Activated CD8-positive, alpha-beta memory T cell treated with anti-CD3 and anti-CD28 coated beads for 48 hours (primary cell): ENCODE results near the gene TXNL4B.
"Not testable (repeated sequence)": the region's sequence is repeated elsewhere in the genome, so short reads cannot be mapped to it uniquely, and the experiment has no call there.

Experiments used
- DNase-seq, 3 experiments: peaks; one replicate each; pipeline ENCODE4 v3.0.0-alpha.2; 2020; ENCODE audit warnings: low read depth in 2 of 3, low spot score in 2 of 3

TXNL4B gene

GRCh38 chr16:72076991-72077706 is 16.3 kb downstream of the TXNL4B start:
- not testable (repeated sequence) for DNase-seq

GRCh38 chr16:72075067-72075466 is 18.4 kb downstream of the TXNL4B start:
- DNase-seq: not testable (repeated sequence)

GRCh38 chr16:72073560-72074230 is 19.7 kb downstream of the TXNL4B start:
- DNase-seq: no peak

DNA sequence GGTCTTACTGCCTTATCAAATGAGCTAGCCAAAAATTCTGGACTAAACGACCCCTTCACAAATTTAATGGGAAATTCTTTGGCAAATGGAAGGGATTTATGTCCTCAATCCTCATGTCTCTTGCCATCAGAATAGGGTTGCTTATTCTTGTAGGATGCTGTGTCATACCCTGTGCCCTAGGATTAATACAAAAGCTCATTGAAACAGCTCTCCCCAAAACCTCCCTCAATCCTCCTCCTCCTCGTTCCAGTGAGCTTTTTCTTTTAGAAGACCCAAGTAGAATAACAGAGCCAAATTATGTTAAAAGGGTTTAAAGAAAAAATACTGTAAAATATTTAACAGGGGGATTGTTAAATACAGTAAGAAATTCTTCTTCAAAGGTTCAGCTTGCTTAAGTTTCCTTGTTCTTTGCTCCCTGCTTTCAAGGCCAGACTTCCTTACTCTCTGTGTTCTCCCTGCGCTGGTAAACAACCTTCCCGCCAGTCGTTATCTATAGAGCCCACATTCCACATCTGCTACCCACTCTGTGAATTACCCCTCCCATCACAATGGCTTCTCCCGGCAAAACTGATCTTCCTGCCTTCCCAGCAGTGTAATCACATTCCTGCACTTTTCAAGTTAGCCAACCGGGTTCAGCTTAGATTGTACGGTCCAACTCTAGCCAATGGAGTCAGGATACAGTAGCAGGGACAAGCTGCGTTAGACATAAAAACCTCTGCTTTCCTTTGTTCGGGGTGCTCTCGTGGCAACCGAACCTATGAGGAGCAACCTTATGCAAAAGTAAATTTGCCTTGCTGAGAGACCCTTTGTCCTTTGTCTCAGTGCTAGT is 20.7 kb downstream of the TXNL4B start:
- no peak for DNase-seq

DNA sequence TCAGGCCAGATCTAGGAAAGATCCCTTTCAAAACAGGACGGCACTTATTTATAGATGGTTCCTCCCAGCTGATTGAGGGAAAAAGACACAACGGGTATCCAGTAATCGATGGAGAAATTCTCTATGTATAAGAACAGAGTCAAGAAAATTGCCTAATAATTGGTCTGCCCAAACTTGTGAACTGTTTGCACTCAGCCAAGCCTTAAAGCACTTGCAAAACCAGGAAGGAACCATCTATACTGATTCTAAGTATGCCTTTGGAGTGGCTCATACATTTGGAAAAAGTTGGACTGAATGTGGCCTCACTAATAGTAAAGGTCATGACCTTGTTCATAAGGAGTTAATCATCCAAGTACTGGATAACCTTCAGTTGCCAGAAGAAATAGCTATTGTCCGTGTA is 24.5 kb downstream of the TXNL4B start:
- no peak for DNase-seq

DNA sequence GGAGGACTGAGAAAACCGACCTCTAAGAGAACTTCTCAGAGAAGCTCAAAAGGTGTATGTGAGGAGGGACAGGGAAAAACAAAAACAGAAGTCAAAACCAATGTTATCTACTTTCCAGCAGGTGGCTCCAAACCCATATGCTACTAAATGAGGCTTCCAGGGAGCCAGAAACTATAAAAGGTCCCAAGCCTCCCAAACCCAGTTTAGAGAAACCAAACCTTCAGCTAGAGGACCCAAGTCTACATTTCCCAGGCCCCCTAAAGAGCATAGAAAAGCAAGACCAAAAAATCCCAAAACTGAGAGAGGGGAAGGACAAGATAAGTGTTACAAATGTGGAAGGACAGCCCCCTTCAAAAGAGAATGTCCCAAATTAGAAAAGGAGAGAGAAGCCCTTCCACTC is 26.7 kb downstream of the TXNL4B start:
- DNase-seq: no peak

DNA sequence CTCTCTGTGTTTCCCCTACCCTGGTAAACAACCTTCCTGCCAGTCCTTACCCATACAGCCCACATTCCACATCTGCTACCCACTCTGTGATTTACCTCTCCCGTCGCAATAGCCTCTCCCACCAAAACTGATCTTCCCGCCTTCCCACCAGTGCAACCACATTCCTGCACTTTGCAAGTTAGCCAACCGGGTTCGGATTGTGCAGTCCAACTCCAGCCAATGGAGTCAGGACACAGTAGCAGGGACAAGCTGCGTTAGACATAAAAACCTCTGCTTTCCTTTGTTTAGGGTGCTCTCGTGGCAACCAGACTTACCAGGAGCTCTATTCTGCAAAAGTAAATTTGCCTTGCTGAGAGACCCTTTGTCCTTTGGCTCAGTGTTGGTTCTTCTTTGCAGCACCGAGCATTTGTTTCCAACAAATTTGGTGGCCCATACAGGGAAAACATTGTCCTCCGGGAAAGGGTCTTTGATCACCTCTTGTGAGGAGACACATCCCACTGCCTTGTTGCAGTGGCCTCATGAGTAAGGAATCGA is 29.0 kb downstream of the TXNL4B start:
- DNase-seq: no peak

GRCh38 chr16:72061564-72061963 is 31.9 kb downstream of the TXNL4B start:
- DNase-seq: no peak

DNA sequence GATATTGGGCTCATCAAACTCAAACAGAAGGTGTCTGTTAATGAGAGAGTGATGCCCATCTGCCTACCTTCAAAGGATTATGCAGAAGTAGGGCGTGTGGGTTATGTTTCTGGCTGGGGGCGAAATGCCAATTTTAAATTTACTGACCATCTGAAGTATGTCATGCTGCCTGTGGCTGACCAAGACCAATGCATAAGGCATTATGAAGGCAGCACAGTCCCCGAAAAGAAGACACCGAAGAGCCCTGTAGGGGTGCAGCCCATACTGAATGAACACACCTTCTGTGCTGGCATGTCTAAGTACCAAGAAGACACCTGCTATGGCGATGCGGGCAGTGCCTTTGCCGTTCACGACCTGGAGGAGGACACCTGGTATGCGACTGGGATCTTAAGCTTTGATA is 33.0 kb downstream of the TXNL4B start:
- no peak for DNase-seq

- not testable (repeated sequence) for DNase-seq
Observed at GRCh38 chr16:72059060-72059459, 34.4 kb downstream of the TXNL4B start.

DNA sequence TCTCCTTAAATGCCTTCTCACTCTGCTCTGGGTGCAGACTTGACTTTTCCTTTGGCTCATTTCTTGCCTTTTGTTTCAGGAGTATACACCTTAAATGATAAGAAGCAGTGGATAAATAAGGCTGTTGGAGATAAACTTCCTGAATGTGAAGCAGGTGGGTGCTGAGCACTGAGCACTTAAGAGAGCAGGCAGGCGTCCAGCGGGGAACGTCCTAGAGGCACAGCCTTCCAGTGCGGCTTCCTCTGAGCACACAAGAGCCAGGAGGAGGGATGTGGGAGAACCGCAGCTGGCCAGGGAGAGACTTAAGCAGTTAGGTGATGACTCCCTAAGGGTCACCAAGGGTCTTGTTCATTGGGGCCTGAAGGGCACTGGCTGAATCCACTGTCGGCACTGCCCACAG is 36.1 kb downstream of the TXNL4B start:
- DNase-seq: not testable (repeated sequence)

DNA sequence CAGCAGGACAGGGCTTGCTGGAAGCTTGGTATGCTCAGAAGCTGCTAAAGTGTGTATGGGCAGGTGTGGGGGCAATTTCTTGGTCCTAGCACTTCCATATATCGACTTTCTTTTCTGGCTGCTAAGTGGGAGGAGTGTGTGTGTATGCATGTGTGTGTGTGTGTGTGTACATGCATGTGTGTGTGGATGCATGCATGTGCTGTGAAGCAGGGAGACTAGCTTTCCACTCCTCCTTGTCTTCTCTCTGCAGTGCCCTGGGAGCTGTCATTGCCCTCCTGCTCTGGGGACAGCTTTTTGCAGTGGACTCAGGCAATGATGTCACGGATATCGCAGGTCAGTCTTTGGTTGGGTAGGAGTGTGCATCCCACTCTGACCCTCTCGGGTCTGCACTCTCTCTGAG is 37.5 kb downstream of the TXNL4B start:
- no peak for DNase-seq

GRCh38 chr16:72054254-72054847 is 39.1 kb downstream of the TXNL4B start, which contains the start of gene HP:
Gene HP, plus strand, starts transcription at chr16:72054505. Its CDS starts 148 bp downstream, at chr16:72054653.
- DNase-seq: not testable (repeated sequence)

DNA sequence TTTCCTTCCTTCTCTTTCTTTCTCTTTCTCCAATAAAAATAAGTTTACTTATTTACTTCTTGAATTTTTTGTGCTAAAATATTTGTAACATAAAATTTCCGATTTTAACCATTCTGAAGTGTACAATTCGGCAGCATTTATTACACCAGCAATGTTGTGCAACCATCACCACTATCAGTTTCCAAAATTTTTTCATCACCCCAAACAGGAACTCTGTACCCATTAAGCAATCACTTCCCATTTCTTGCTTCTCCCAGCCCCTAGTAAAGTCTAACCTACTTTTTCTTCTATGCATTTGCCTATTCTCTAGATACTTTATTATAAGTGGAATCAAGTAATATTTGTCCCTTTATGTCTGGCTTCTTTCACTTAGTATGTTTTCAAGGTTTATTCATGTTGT is 41.6 kb downstream of the TXNL4B start:
- DNase-seq: no peak

GRCh38 chr16:72050769-72051464 is 42.5 kb downstream of the TXNL4B start:
- DNase-seq: no peak

- DNase-seq: no peak
Observed at GRCh38 chr16:72049110-72049509, 44.3 kb downstream of the TXNL4B start.

DNA sequence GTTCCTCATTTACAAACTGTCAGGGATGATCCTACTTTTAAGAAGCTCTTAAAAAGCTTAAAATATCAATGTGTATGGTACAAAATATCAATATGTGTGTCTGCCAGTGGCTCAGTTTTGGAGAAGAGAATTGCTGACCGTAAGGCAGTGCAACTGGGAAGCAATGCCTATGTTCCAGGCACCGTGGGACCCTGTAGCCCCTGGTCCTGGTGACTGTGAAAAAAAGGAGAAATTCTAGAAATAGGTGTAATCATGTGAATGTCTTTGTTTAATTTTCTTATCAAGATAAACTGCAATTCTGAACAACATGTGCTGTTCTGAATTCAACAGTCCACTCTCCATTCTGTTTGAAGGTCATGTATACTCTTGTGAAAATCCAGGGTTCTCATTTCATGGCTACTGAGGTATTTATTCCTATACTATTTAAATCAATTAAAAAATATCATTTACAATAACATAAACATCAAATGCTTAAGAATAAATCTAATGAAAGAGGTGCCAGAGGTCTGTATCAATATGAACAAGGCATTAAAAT is 48.5 kb downstream of the TXNL4B start:
- no peak for DNase-seq

DNA sequence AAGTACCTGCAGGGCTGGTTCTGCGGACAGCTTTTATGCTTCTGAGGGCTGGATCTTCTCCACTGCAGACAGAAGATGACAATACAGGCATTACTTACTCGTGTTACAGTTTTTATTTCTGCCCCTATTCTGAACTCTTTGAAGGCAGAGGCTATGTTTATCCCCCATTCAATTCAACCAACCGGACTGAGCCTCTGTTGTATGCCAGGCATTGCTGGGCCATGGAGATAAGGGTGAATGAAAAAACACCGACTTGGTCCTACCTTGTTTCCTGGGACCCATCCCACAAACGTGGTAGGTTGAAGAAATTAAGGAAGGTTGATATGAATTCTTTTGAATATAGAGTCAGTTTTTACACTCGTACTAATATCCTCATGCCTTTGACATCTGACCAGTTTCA is 49.1 kb downstream of the TXNL4B start:
- no peak for DNase-seq

DNA sequence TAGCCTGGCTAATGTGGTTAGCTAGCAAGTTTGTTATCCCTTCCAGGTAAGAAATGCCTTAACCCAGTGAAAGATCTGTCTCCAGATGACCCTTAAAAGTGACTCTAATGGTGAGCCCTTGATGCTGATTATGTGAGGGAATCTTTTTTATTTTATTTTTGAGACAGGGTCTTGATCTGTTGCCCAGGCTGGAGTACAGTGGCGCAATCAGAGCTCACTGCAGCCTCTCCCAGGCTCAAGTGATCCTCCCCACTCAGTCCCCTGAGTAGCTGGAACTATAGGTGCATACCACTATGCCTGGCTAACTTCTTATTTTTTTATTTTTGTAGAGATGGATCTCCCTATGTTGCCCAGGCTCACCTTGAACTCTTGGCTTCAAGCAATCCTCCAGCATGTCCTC is 49.9 kb downstream of the TXNL4B start:
- DNase-seq: no peak

DNA sequence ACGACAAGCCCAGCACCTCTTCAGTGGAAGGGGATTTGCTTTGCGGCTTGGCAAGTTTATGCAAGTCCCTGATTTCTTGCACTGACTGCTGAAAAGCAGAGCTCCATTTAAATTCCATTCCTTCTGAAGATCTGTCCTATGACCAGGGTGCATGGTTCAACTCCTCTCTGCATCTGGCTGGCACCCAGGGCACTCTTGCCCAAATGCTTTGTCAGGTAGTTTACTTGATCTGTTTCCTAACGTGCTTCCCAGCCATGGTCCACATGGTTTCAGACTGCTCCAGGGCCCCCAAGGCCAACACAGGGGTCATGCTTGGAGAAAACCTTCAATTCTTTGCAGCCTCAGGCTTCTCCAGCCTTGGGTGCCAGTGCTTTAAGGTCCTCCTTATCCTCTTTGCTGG is 50.4 kb downstream of the TXNL4B start:
- DNase-seq: no peak
